Measurements from ENCODE around the gene TMEM163.
"Not testable (repeated sequence)": the region's sequence is repeated elsewhere in the genome, so short reads cannot be mapped to it uniquely, and the experiment has no call there.

DNA sequence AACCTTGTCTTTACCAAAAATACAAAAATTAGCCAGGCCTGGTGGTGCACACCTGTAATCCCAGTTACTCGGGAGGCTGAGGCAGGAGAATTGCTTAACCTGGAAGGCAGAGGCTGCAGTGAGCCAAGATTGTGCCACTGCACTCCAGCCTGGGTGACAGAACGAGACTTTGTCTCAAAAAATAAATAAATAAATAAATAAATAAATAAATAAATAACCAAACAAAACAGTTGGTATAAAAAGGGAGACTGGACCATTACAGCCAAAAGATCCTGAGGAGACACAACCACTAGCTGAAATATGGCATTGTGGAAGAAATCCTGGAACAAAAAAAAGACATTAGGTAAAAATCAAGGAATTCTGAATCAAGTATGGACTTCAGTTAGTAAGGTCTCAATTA lies 4.9 kb upstream of the TMEM163 start:
- TF ChIP-seq, protein P1, sequence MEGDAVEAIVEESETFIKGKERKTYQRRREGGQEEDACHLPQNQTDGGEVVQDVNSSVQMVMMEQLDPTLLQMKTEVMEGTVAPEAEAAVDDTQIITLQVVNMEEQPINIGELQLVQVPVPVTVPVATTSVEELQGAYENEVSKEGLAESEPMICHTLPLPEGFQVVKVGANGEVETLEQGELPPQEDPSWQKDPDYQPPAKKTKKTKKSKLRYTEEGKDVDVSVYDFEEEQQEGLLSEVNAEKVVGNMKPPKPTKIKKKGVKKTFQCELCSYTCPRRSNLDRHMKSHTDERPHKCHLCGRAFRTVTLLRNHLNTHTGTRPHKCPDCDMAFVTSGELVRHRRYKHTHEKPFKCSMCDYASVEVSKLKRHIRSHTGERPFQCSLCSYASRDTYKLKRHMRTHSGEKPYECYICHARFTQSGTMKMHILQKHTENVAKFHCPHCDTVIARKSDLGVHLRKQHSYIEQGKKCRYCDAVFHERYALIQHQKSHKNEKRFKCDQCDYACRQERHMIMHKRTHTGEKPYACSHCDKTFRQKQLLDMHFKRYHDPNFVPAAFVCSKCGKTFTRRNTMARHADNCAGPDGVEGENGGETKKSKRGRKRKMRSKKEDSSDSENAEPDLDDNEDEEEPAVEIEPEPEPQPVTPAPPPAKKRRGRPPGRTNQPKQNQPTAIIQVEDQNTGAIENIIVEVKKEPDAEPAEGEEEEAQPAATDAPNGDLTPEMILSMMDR (IDR thresholded peaks at IDR 0.05; ENCODE audit: extremely low read depth in 1 of 2, insufficient read depth in 1 of 2, low read depth in 1 of 2, low read length in 2 of 2) = not testable (repeated sequence)
- TF ChIP-seq FOS (IDR thresholded peaks at IDR 0.05; ENCODE audit: borderline replicate concordance, insufficient read depth, low read length); POLR2A (IDR thresholded peaks at IDR 0.05; ENCODE audit: low read depth, low read length); JUN (IDR thresholded peaks at IDR 0.05; ENCODE audit: borderline replicate concordance, insufficient read depth, insufficient read length, low read depth); POLR2AphosphoS5 (IDR thresholded peaks at IDR 0.05; ENCODE audit: insufficient read depth, low read depth, low read length); GATA2 (IDR thresholded peaks at IDR 0.05; ENCODE audit: insufficient read depth, insufficient read length, low read depth, low read length); EZH2 (IDR thresholded peaks at IDR 0.05; ENCODE audit: borderline replicate concordance, low read depth, low read length, severe bottlenecking); MYC (IDR thresholded peaks at IDR 0.05; ENCODE audit: low read depth, low read length): not testable (repeated sequence)
- TF ChIP-seq, protein P2, sequence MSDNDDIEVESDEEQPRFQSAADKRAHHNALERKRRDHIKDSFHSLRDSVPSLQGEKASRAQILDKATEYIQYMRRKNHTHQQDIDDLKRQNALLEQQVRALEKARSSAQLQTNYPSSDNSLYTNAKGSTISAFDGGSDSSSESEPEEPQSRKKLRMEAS (IDR thresholded peaks at IDR 0.05; ENCODE audit: insufficient read depth, insufficient read length) = not testable (repeated sequence)
